Mucosa of gallbladder (tissue), 1 donor: ENCODE results near the gene TBC1D1. TPM values are rescaled to one million over a fixed set of nuclear protein-coding genes. Genes with fewer than 3 reads are reported as not detected.
A peak's percentile ranks its signal among the peaks of the same experiment; 100 is the strongest.

Source experiments
- DNase-seq: peaks from one replicate; pipeline ENCODE4 v3.0.0-alpha.2; 2020; ENCODE audit warnings: low spot score
- total RNA-seq: library from RNA; stranded (reverse); gene quantifications from one replicate; pipeline ENCODE4 v1.2.1, GENCODE V29; 2021
- donor health status: DM: no; HTN: no; CAD: no.

The TBC1D1 gene
- total RNA-seq, 1 donor from 2014 or later: 159 TPM

DNA sequence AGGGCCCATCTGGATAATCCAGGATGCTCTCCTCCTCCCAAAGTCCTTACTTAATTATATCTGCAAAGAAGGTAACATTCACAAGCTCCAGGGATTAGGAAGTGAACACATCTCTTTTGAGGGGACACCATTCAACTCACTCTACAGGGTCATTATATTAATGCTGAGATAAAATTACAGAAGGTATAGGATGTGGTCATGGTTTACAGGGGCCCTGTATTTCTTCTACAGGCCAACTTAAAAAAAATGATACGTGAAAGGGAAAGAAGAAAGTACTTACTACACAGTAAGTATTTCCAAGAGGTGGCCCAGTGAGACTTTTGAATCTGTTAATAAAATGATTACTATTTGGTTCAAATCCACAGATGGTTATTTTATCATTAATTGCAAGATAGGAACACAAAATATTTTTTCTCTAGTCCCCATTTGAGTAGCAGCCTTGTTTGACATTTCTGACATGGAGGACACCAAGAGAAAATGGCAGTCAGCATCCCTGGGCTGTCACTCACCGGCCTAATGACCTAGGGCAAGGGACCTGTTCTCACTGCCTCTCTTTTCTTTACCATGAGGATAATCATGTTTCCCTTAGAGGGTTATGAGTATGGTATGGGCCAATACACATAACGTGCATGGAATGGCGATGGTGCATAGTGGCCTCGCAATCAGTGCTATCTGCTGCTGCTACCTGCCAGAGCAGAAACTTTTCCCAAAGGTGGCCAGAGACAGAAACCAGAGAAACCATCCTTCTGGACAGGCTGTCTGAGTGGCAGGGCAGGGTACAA, 209.8 kb downstream of the TBC1D1 start:
- DNase-seq: no peak

DNA sequence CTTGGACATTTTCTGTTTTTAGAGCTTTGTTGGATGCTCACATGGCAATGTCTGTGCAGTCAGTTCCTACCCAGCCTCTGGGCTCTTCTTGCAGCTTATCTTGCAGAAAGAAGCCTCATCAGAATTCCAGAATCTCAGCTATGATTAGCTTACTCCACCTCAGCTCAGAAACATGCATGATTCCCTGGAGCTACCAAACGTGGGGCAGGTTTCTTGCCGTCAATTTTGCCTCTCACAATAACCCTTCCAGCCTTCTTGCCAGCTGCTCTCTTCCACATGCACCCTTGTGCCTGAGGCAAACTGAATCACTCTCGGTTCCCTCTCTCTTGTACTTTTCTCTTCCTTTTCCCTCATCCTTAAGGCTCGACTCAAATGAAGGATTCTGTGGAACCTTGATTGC, 210.7 kb downstream of the TBC1D1 start:
- DNase-seq: no peak

DNA sequence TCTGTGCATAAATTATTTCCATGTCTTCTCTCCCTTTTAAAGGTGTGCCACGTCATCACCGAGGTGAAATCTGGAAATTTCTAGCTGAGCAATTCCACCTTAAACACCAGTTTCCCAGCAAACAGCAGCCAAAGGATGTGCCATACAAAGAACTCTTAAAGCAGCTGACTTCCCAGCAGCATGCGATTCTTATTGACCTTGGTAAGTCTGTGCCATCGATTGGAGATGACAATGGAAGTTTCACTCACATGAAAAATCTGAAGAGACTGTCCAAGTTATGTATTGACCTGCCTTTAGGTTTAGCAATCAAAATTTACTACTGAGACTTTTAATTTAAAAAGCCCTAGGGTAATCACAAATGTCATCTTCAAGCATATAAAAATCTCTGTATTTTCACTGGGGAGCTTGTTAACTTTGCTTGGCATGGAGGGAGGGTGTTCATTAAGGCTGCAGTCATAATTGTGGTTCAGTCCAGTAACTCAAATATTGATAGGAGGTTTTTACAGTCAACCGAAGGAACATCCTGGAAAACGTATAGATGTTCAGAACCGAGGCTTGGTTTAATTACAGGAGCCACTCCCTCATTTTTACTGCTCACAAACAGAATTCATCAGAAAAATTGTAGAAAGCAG, 212.2 kb downstream of the TBC1D1 start:
- DNase-seq: peak; percentile 63

DNA sequence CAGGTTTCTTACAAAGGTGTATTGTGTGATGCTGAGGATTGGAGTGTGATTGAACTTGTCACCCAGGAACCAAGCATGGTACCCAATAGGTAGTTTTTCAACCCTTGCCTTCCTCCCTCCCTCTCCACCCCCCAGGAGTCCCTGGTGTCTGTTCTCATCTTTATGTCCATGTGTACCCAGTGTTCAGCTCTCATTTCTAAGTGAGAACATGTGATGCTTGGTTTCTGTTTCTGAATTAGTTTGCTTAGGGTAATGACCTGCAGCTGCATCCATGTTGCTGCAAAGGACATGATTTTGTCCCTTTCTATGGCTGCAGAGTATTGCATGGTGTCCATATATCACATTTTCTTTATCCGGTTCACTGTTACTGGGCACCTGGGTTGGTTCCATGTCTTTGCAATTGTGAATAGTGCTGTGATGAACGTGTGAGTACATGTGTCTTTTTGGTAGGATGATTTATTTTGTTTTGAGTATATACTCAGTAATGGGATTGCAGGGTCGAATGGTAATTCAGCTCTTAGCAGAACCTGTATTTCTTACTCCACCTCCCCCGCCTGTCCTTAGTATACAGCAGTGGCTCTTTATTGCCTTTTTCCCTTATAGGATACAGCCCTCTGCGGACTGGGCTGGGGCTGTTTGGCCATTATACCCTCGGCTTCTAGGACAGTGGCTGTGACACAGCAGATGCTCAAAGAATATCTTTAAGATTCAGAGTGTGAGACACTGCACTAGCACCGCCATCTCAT, 214.8 kb downstream of the TBC1D1 start:
- DNase-seq: no peak

DNA sequence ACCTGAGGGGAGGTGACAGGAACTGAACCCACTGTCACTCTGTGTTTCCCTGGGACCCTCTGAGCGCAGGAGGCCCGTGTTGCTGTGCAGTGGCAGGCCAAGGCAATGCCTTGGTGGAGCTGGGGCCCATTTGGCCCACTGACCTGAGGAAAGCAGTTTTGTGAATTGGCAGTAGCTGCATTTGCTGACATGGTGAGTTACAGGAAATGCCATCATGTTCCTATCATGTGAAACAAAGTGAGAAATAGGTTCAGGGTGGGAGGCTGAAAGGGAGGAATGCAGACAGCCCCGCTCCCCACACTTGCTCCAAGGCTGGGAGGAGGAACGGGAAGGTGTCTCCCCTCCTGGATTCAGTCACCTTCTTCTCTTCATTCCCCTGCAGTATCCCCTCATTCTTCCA, 215.4 kb downstream of the TBC1D1 start:
- DNase-seq: no peak

DNA sequence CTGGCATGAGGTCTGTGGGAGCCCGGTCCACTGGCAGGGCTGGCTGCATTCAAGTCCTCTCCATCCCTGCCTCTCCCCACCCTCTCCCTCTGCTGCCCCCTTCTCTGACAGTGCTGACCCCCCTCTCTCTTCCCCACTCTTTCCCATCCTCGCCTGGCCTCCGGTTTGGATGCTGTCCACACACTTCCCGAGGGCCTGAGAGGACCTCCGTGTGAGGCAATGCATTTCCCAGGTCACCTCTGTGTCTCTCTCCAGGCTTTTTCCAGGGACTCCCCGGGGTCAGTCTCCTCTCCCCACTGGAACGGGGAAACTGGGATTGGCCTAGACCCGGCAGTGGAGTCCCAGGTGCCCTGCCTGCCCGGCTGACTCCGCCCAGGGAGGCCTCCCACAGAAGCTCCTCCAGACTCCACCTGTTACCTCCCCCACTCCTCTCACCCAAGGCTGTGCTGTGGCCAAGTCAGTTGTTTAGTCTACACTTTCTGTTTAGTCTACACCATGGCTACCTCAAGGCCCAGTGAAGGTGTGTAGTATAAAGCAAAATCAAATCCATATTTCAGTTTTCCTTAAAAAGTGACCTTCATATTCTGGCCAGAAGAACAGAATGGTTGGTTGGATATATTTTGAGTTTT, 216.1 kb downstream of the TBC1D1 start:
- no peak for DNase-seq

DNA sequence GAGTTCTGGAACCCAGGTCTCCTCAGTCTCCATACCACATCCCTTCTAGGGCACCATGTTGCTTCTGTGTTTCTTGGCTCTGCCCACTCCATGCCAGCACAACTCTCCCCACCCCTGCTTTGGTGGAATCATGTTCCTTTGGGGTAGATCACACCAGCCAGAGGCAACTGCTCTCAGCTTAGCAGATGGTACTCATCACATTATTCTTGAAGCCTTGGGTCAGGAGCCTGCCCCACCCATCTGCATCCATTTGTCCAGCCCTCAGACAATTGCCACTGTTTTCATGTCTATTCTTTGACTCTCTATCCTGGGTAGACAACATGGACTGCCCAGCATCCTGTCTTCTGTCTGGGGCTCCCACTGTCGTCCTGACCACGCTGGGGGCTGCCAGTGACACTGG, 216.9 kb downstream of the TBC1D1 start:
- no peak for DNase-seq

DNA sequence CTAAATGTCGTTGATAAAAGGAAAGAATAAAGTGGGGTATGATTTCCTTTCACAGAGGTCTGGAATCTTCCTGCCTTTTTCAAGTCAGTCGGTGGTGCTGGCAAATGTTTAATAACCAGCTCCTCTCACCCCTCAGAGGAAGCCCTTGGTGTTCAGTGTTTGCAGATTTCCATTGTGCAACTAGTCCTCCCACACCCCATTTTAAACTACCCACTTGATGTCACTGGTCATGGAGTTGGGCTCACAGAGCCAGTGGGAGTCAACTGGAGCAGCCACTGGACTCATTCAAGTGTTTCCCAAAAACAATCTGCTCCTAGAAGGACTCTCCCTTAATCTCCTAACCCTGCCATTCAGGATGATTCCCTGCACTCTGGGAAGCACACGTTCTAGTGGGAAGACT, 218.5 kb downstream of the TBC1D1 start:
- DNase-seq: no peak

DNA sequence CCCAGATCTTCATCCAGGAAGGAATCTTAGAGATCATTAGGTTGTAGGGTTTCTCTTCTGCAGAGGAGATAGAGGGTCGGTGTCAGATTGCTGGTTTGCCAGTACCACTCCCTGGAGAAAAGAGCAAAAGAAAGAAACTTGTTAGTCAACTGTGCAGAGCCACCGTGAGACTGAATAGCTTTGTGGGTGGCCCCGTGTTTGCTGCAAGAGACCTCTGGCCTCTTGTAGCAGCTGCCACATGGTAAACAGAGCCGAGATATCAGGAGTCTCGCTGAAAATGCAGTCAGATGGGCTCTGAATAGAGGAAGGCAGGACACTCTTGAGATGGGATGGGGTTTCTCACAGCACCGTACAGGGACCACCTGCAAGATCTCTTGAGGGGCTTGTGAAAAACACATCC, 219.0 kb downstream of the TBC1D1 start:
- DNase-seq: peak; percentile 59

DNA sequence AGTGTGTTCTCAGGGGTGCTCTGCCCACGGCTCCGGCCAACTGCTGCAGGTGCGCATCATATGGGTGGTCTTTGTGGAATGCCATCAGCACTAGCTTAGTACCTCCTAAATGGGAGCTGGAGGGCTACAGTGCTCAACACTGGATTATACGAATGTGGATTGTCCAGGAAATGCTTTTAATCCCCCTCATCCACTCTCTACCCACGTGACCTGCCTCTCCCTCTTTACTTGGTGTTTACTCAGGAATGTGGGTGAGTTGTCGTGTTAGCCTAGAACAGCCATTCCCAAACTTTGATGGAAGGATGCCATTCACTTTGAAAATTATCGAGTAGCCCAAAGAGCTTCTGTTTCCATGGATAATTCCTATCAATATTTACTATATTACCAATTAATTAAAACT, 220.1 kb downstream of the TBC1D1 start:
- no peak for DNase-seq

DNA sequence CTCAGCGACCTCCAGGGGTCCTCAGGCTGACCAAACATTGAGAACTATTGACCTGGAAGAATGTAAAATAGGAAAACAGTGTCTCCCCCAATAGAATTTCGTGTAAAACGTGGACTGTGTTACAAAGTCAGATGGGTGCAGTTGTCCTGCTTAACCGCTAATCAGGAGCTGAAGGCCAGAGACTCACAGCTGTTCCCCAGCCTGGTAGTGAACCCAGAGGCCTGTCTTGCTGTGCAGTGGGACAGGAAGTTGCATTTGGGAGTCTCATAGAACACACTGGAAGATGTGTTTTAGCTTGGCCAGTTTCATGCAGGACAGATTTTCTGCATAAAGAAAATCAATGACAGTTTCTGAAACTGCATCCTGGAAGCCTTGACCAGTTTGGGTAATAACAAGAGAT, 220.8 kb downstream of the TBC1D1 start:
- no peak for DNase-seq

DNA sequence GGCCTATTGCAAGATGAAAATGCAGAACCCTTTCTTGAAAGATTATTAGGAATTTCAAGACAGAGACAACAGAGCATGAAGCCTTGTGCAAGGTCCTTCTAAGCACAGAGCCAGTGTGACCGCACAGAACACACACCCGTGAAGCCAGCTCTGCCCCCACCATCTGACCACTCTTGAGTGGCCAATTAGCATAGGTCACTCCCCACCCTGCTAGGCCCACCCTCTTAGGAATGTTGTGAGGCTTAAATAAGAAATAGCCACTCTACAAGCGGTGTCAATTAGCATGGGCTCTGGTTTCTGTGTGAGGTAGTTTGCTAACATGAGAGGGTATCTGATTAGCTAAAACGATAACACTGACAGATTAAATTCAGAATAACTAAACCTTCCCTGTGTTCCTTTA, 222.2 kb downstream of the TBC1D1 start:
- DNase-seq: no peak

DNA sequence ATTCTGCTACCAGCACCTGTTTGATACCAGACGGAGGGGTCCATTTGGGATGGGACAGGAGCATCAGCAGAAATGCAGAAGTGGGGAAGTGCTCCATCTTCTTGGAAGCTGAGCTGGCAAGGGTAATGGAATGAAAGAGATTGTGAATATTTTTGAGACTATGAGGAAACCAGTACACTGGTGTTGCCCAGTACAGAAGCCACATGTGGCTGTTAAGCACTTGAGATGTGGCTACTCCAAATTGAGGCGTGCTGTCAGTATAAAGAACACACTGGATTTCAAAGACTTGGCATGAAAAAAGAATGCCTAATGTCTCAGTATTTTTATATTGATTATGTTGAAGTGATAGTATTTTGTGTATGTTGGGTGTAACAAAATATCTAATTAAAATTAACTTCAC, 222.7 kb downstream of the TBC1D1 start:
- DNase-seq: no peak

DNA sequence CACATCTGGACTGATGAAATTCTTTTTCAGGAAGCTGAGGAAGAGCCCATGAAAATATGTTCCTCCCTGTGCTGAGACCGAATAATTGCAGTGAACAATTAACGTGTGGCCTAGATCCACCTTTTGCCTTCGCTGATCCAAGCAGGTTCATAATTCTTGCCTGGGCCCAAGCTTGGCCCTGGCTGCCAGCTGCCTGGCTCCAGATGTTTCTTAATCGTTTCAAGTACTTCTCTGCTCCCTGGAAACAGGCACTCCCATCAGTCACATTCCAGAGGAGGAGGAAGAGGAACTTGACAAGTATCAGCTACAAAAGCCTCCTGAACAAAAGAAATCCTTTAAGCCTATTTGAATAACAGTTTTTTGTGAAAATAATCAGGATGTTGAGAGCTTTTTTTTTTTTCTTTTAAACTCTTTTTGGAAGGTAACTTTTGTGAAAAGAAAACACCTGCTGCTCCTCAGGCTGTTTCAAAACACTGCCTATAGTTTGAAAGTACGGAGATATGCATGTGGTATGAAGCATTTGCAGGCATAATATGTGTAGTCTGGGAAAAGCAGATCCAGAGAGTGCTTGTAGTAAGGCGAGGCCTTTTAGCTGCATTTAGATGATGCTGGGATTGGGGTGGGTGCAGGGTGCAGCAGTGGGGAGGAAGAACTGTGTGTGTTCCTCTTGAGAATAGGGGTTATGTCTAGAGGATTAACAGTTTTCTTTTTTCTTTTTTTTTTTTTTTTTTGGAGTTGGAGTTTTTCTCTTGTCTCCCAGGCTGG, 223.7 kb downstream of the TBC1D1 start:
- no peak for DNase-seq

DNA sequence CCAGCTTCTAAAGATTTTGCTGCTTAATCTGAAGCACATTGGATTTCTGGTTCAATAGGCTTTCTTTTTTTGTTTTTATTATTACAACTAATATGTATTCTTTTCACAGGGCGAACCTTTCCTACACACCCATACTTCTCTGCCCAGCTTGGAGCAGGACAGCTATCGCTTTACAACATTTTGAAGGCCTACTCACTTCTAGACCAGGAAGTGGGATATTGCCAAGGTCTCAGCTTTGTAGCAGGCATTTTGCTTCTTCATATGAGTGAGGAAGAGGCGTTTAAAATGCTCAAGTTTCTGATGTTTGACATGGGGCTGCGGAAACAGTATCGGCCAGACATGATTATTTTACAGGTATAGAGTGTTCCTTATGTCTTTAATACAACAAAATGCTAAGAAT, 224.7 kb downstream of the TBC1D1 start:
- DNase-seq: no peak

DNA sequence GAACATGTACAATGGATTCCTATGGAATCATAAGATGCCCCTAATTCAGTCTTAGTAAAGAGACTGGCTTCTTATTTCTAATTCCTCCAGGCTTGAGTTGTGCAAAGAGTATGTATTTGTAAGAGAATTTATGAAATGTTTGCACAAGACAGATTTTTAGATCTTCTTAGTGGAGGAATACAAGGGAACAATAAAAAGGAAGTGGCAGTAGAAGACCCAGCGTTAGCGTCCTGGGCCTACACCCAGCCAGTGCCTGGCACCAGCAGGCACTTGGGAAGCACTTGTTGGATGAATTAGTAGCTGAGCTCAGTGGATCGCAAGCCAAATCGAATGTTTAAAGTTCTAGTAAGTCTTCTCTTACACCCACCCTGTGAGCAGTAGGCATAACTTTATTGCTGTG, 226.7 kb downstream of the TBC1D1 start:
- no peak for DNase-seq

DNA sequence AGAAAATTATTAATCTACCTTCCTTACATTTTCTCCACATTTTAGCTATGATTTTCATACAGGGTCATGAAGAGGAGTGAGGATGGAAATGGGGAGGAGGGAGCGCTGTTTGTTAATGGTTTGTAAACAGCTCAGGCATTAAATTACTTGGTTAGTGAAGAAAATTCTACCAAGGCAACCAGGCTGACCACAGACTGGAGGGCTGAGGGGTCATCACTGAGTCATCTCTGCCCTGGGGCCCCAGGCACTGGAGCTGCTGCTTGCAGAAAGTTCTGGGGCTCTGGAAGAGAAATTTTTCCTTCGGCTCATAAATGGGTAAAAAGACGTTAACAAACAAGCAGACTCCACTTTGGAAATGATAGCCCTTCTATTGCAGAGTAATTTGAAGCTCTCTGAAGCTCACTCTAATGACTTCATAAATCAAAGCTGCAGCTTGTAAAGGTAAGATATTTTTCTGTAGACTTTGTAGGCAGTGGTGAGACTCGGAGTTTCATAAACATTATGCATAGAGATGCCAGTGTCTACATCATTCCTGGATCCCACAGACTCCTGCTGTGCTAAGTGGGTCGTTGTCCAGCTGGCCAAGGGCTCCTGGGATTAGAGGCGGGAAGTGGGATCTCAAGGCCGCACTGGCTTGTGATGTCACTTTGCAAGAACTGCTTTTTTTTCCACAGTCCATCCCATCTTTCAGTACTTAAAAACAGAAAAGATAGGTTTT, 228.9 kb downstream of the TBC1D1 start:
- DNase-seq: no peak

DNA sequence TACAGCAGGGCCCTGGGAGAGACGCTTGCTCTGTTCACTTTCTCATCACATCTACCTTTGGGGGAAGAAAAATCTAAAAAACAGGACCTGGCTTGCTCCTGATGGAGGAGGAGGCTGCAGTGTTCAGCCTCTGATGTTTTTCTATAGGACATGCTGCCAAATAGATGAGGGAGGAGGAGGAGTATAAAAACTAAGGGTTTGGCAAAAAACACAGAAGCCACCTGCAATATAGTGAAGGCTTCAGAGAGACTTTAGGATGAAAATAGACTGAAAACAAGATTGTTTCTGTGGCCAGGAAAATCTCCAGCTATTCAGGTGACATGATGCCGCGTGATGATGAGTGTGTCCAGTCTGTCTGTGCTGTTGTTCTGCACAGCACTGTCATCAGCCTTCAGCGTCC, 229.9 kb downstream of the TBC1D1 start:
- DNase-seq: no peak

DNA sequence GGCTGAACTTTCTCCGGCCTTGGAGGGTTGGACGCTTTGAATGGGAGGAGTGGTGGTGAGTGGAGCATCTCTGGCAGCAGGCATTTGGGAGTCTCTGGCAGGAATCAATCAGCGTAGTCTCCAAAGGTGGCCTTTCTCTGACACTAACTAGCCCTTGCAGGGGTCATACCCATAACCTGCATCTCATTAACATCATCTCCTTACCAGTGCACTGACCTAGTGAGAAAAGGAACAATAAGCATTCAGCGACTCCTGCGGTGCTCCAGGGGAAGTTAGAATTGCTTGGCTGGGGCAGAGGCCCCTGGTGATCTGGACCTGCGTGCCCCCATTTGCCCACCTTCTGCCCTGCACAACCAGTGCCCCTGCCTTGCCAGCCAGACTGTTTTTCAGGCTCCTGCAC, 231.2 kb downstream of the TBC1D1 start:
- no peak for DNase-seq

DNA sequence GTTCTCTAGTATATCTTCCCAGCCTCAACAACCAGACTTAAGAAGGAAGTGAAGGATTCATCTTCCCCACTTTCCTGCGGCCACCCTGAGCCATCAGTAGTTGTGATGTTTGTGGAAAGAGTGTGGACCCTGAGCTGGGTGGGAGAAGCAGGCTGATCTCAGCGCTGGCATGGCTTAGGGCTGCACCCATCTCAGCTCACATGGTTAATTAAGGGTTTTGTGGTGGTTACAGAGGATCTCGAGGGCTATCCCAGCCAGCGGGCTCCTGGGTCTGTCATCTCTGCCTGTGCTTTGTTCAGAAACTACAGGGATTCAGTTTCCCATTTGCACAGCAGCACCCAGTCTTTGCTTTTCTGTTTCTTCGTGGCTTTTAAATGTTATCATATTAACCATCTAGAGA, 232.7 kb downstream of the TBC1D1 start:
- DNase-seq: no peak

DNA sequence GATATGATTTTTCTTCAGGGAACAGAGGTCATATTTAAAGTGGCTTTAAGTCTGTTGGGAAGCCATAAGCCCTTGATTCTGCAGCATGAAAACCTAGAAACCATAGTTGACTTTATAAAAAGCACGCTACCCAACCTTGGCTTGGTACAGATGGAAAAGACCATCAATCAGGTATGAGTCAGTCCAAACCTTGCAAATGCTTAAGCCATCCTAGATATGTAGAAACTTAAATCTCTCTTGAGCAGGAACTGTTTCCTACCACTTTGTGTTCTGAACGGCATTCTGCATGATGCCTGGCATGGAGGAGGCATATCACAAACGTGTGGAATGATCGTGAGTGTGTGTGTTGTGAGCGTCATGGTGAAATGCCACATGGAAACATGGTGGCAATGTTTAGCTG, 234.1 kb downstream of the TBC1D1 start:
- no peak for DNase-seq
